22Rv1 (cell line): ENCODE measurements around the gene TRMT5.

Experiments used
- CTCF ChIP-seq: fragments of 450-650 bp; IDR thresholded peaks from 2 replicates; pipeline ENCODE4 v1.5.1; 2017; ENCODE audit warnings: mild to moderate bottlenecking
- ZFX ChIP-seq: fragments of 450-650 bp; IDR thresholded peaks from 2 replicates; pipeline ENCODE4 v1.6.1; 2017; ENCODE audit warnings: antibody characterized with exemption, borderline replicate concordance

DNA sequence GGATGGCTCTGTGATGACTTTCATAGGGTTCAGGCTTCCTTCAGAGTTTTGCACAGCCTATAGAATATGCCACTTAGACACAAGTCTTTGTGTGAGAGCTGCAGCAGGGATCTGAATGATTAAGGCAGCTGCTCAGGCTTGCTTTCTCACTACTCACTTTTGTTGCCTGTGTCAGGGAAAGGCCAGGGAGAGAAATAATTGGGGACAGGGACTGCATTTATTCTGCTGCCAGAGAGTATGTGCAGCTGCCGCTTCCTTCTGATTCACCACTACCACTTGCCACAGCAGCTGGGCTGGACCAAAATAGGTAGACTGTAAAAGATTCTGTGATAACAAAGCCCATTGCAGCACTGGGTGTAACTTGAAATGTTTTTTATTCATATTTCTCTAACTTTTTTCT is 49.7 kb downstream of the TRMT5 start:
- no peak for TF ChIP-seq CTCF
- no peak for TF ChIP-seq ZFX
